WERI-Rb-1 (cell line): Measurements from ENCODE around the gene FOXM1.
A peak's percentile ranks its signal among the peaks of the same experiment; 100 is the strongest.

ENCODE experiments used
- DNase-seq: peaks from one replicate; pipeline ENCODE4 v3.0.0-alpha.2; 2020
- H3K27ac ChIP-seq: fragments of 250-450 bp; sonication (Bioruptor Pico); 2 replicates; pipeline ENCODE4 v1.5.1; 2020; ENCODE audit warnings: mild to moderate bottlenecking, moderate library complexity
- H3K27me3 ChIP-seq: fragments of 250-450 bp; sonication (Bioruptor Pico); 2 replicates; pipeline ENCODE4 v1.5.1; 2021; ENCODE audit warnings: mild to moderate bottlenecking, low read depth, moderate library complexity; ENCODE audit not compliant: insufficient read depth, severe bottlenecking
- H3K36me3 ChIP-seq: fragments of 250-450 bp; sonication (Bioruptor Pico); 2 replicates; pipeline ENCODE4 v1.5.1; 2020; ENCODE audit warnings: mild to moderate bottlenecking, moderate library complexity
- H3K4me3 ChIP-seq: 2 replicates; pipeline ENCODE4 v1.5.1; 2011; ENCODE audit warnings: low read depth, mild to moderate bottlenecking, control low read depth, low read length
- H3K9me3 ChIP-seq: fragments of 250-450 bp; sonication (Bioruptor Pico); 2 replicates; pipeline ENCODE4 v1.5.1; 2021; ENCODE audit warnings: mild to moderate bottlenecking, moderate library complexity; ENCODE audit not compliant: severe bottlenecking
- CTCF ChIP-seq: IDR thresholded peaks from 2 replicates; pipeline ENCODE4 v1.5.1; 2011; ENCODE audit warnings: low read depth, mild to moderate bottlenecking, control low read depth, inconsistent platforms, low read length

Gene FOXM1

GRCh38 chr12:2855546-2855945 lies 21.4 kb downstream of the FOXM1 start:
- no peak for DNase-seq
- peaks cover 30% of the 10 kb centered on the region for H3K36me3 ChIP-seq
- no peak for TF ChIP-seq CTCF
- no peak overlapping the region for H3K4me3 ChIP-seq
- no peaks in the 10 kb centered on the region for H3K27me3 ChIP-seq
- H3K9me3 ChIP-seq, result no peaks in the 10 kb centered on the region
- no peak overlapping the region for H3K27ac ChIP-seq

GRCh38 chr12:2854669-2855453 lies 22.1 kb downstream of the FOXM1 start:
- H3K27me3 ChIP-seq, result no peaks in the 10 kb centered on the region
- peaks cover 23% of the 10 kb centered on the region for H3K36me3 ChIP-seq
- no peak overlapping the region for H3K4me3 ChIP-seq
- H3K9me3 ChIP-seq, result no peaks in the 10 kb centered on the region
- no peak overlapping the region for H3K27ac ChIP-seq
- no peak for TF ChIP-seq CTCF
- no peak for DNase-seq

- H3K36me3 ChIP-seq, result peaks cover 10% of the 10 kb centered on the region
- no peaks in the 10 kb centered on the region for H3K27me3 ChIP-seq
- H3K9me3 ChIP-seq, result no peaks in the 10 kb centered on the region
- peak; percentile 81 for DNase-seq
- no peak overlapping the region for H3K4me3 ChIP-seq
- peak; percentile 94 for TF ChIP-seq CTCF
- no peak overlapping the region for H3K27ac ChIP-seq
Measured at GRCh38 chr12:2853626-2854025, 23.3 kb downstream of the FOXM1 start.

GRCh38 chr12:2851931-2852330 lies 25.0 kb downstream of the FOXM1 start:
- H3K36me3 ChIP-seq, result no peaks in the 10 kb centered on the region
- no peak overlapping the region for H3K27ac ChIP-seq
- H3K27me3 ChIP-seq, result no peaks in the 10 kb centered on the region
- no peaks in the 10 kb centered on the region for H3K9me3 ChIP-seq
- TF ChIP-seq CTCF, result no peak
- no peak overlapping the region for H3K4me3 ChIP-seq
- DNase-seq, result no peak

GRCh38 chr12:2845280-2845679 lies 31.7 kb downstream of the FOXM1 start:
- no peak overlapping the region for H3K4me3 ChIP-seq
- DNase-seq, result peak; percentile 41

More at GRCh38 chr12:2845280-2845679, 31.7 kb downstream of the FOXM1 start:
- no peak for TF ChIP-seq CTCF
- H3K36me3 ChIP-seq, result no peaks in the 10 kb centered on the region
- H3K27ac ChIP-seq, result no peak overlapping the region
- H3K9me3 ChIP-seq, result no peaks in the 10 kb centered on the region
- H3K27me3 ChIP-seq, result no peaks in the 10 kb centered on the region
